H1 (cell line): ENCODE measurements around the gene YWHAG. TPM values are rescaled to one million over a fixed set of nuclear protein-coding genes. Genes with fewer than 3 reads are reported as not detected.

Experiments
- ASH2L ChIP-seq: fragments of 200-600, 300-600 bp; sonication (generic); IDR thresholded peaks from one replicate; pipeline ENCODE4 v1.7.1; 2017; ENCODE audit warnings: low read length
- BACH1 ChIP-seq: IDR thresholded peaks from 2 replicates; pipeline ENCODE4 v1.6.1; 2012; ENCODE audit warnings: low read length, improper control_type of control experiment
- CBX8 ChIP-seq: fragments of 300-800, 300-1000 bp; sonication (generic); IDR thresholded peaks from 2 replicates; pipeline ENCODE4 v1.7.1; 2016; ENCODE audit warnings: low read depth, low read length, borderline replicate concordance
- CHD2 ChIP-seq: IDR thresholded peaks from 2 replicates; pipeline ENCODE4 v1.6.1; 2012; ENCODE audit warnings: low read length, improper control_type of control experiment
- CREB1 ChIP-seq: IDR thresholded peaks from 2 replicates; pipeline ENCODE4 v1.6.1; 2012; ENCODE audit warnings: inconsistent platforms
- CTCF ChIP-seq, 3 experiments: IDR thresholded peaks; 1 replicate in 2 of 3; 2 replicates in 1 of 3; pipeline versions ENCODE4 v1.5.1 to v1.6.1; 2011; ENCODE audit warnings: low read length in 3 of 3, mild to moderate bottlenecking in 3 of 3, inconsistent platforms in 2 of 3, low read depth in 1 of 3, moderate library complexity in 1 of 3; ENCODE audit not compliant: insufficient read depth in 1 of 3; ENCODE audit errors: control extremely low read depth in 1 of 3
- E2F6 ChIP-seq: IDR thresholded peaks from 2 replicates; pipeline ENCODE4 v1.6.1; 2012; ENCODE audit warnings: inconsistent platforms
- GABPA ChIP-seq: IDR thresholded peaks from 2 replicates; pipeline ENCODE4 v1.6.1; 2011; ENCODE audit warnings: mild to moderate bottlenecking, low read length, moderate library complexity, borderline replicate concordance; ENCODE audit not compliant: insufficient read depth
- JUND ChIP-seq: IDR thresholded peaks from 2 replicates; pipeline ENCODE4 v1.6.1; 2011; ENCODE audit warnings: mild to moderate bottlenecking, improper control_type of control experiment, low read length
- KDM1A ChIP-seq: fragments of 200-600, 300-600 bp; sonication (generic); IDR thresholded peaks from 2 replicates; pipeline ENCODE4 v1.7.1; 2016; ENCODE audit warnings: mild to moderate bottlenecking, low read length, borderline replicate concordance
- NANOG ChIP-seq: IDR thresholded peaks from 2 replicates; pipeline ENCODE4 v1.6.1; 2011; ENCODE audit warnings: low read length, low read depth, mild to moderate bottlenecking, inconsistent platforms; ENCODE audit not compliant: insufficient read depth, poor library complexity, severe bottlenecking
- RXRA ChIP-seq: IDR thresholded peaks from 2 replicates; pipeline ENCODE4 v1.6.1; 2011; ENCODE audit warnings: low read depth, mild to moderate bottlenecking, low read length, moderate library complexity; ENCODE audit not compliant: insufficient read depth
- SP2 ChIP-seq: IDR thresholded peaks from 2 replicates; pipeline ENCODE4 v1.6.1; 2012; ENCODE audit warnings: mild to moderate bottlenecking, low read length, inconsistent platforms
- SRF ChIP-seq: IDR thresholded peaks from 2 replicates; pipeline ENCODE4 v1.6.1; 2011; ENCODE audit warnings: mild to moderate bottlenecking, low read depth, low read length, moderate library complexity
- TAF1 ChIP-seq: IDR thresholded peaks from 2 replicates; pipeline ENCODE4 v1.6.1; 2011; ENCODE audit warnings: mild to moderate bottlenecking, low read depth, low read length
- TAF7 ChIP-seq: optimal IDR thresholded peaks from 2 replicates; pipeline ENCODE3; 2011; ENCODE audit warnings: low read depth, mild to moderate bottlenecking, inconsistent platforms, low read length, moderate library complexity, borderline replicate concordance
- TBP ChIP-seq: IDR thresholded peaks from 2 replicates; pipeline ENCODE4 v1.6.1; 2011; ENCODE audit warnings: low read depth, low read length, improper control_type of control experiment
- TCF12 ChIP-seq: IDR thresholded peaks from 2 replicates; pipeline ENCODE4 v1.6.1; 2011; ENCODE audit warnings: low read depth, mild to moderate bottlenecking, low read length
- USF2 ChIP-seq: IDR thresholded peaks from 2 replicates; pipeline ENCODE4 v1.6.1; 2011; ENCODE audit warnings: low read length, improper control_type of control experiment
- polyA plus RNA-seq, 7 experiments: library from polyadenylated mRNA; depleted of rRNA in 3 of 7; stranded (reverse) in 5 of 7; unstranded in 2 of 7; fragments of >200 nt in 5 of 7; fragments of 200-250 nt in 2 of 7; gene quantifications; 1 replicate in 5 of 7; 2 replicates in 1 of 7; 4 replicates in 1 of 7; pipeline versions ENCODE4 v1.2.1 to v1.2.3, GENCODE V29; 2011 to 2013; ENCODE audit warnings: missing spikeins in 2 of 7, mixed read lengths in 2 of 7
- total RNA-seq: library from RNA; stranded (reverse); fragmentation: NEBNext Ultra II Directional; extraction: Animal tissue kit (Norgen Biotek cat#: 25700); gene quantifications from 2 replicates; pipeline ENCODE4 v1.2.1, GENCODE V29; 2021

The YWHAG gene
- total and polyA plus RNA-seq, 2 of the 8 experiments (the other 6 are each of a cell fraction or from before 2014, with no cell fraction given) = 57.2 to 241 TPM

GRCh38 chr7:76358481-76359110 lies at the start of gene YWHAG (continued):
- TF ChIP-seq TAF1 (peak; percentile 99), TCF12 (no peak), TAF7 (peak; percentile 93), BACH1 (no peak), NANOG (no peak), CTCF (IDR thresholded peaks at IDR 0.05; ENCODE audit: control extremely low read depth in 1 of 3, insufficient read depth in 1 of 3, low read depth in 1 of 3, low read length in 3 of 3) (no peak), GABPA (no peak), KDM1A (no peak), E2F6 (no peak), CREB1 (peak; percentile 86), CBX8 (no peak), CHD2 (no peak; the same call in 1 of the 2 replicates), RXRA (no peak), SP2 (no peak), TBP (peak; percentile 90), USF2 (no peak), JUND (no peak), ASH2L (no peak), SRF (no peak)
